T-helper 1 cell (primary cell): ENCODE data around the gene CD82.

ENCODE experiments used
- DNase-seq, 5 donors: peaks; one replicate each; pipeline ENCODE4 v3.0.0-alpha.2; 2012 to 2020

Gene CD82

DNA sequence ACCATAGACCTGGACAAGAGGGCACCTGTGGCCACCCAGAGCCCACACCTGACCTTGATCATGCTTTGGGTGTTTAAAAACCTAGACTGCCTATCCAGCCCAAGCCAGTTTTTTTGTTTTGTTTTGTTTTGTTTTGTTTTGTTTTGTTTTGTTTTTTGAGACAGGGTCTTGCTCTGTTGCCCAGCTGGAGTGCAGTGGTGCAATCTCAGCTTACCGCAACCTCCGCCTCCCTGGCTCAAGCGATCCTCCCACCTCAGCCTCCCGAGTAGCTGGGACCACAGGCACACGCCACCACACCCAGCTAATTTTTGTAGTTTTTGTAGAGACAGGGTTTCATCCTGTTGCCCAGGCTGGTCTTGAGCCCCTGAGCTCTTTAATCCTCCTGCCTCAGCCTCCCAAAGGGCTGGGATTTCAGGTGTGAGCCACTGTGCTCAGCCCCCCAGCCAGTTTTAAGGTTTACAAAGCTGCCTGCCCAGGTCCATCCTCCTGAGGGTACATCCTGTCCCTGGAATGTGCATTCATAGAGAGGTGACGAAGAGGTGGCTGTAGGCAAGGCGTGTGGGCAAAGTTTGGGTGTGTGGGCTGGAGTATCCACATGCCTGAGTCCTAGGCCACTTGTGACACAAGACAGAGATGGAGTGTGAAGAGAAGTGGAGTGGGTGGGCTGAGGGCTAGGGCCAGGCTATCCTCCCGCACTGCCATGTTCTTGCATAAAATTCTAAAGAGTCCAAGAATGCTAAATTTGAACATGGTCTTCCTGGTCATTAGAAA lies 3.3 kb upstream of the CD82 start:
- no peak for DNase-seq

DNA sequence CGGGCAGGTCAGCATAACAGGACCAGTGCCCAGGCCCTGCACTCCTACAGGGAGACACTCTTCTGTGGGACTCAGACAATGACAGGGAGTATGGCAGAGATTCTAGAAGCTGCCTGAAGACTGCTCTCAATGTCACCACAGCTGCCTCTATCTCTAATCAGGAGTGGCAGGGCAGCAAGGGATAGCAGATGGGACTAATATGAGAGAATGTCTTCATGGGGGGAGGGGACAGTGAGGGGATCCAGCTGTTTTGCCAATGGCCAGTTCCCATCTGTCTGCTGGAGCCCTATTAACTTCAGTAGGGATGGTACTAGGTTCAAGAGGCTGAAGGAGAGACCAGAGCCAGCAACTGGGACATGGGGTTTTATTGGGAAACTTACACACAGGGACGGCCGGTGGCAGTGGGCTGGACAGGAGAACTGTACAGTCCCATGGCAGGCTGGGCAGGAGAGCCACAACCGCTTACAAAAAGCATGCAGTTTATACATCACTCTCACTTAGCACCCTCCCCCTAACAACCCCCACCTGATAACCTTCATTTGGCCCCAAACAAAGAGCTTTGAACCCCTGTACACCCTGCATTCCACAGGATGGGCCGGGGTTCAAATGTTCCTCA lies 2.5 kb upstream of the CD82 start:
- no peak for DNase-seq

DNA sequence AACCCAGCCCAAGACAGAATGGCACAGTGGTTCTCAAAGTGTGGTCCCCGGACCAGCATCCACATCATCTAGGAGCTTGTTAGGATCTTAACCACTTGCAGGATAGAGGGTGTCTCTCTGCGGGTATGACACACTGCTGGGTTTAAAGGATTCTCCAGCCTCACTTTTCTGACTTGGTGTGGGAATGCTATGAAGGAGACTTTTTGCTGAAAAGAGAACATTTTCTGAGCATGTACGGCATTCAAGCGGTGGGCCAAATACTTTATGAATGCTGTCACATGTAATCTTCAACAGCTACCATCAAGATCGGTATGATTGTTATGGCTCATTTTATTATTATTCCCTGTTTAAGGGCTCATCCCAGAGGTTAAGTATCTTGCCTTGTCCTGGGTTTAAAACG lies 1.8 kb upstream of the CD82 start:
- no peak for DNase-seq

GRCh38 chr11:44564166-44564565 lies 1.3 kb upstream of the CD82 start:
- DNase-seq: no peak

DNA sequence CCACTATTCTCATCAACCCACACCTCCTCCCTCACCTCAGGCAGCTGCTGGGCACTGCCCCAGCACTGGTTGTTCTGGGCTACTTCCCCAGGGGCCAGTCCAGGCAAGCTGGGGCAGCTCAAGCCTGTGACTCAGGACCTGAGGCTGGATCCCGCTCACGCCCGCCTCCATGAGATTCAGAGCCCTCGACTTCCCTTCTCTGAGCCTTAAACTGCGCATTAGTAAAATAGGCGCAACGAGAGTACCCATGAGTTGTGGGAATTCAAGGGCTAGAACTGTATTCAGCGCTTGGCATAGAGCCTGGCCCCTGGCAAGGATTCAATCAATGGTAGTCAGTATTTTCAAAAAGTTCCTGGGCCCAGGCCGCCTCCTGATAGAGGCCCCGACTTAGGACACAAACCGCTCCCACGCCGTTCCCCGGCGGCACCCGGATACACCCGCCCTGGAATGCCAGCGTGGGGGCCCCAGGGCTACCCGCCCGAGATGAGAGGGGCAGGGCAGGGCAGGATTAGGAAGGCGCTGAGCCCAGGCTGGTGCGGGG lies 723 bp upstream of the CD82 start:
- no peak for DNase-seq

DNA sequence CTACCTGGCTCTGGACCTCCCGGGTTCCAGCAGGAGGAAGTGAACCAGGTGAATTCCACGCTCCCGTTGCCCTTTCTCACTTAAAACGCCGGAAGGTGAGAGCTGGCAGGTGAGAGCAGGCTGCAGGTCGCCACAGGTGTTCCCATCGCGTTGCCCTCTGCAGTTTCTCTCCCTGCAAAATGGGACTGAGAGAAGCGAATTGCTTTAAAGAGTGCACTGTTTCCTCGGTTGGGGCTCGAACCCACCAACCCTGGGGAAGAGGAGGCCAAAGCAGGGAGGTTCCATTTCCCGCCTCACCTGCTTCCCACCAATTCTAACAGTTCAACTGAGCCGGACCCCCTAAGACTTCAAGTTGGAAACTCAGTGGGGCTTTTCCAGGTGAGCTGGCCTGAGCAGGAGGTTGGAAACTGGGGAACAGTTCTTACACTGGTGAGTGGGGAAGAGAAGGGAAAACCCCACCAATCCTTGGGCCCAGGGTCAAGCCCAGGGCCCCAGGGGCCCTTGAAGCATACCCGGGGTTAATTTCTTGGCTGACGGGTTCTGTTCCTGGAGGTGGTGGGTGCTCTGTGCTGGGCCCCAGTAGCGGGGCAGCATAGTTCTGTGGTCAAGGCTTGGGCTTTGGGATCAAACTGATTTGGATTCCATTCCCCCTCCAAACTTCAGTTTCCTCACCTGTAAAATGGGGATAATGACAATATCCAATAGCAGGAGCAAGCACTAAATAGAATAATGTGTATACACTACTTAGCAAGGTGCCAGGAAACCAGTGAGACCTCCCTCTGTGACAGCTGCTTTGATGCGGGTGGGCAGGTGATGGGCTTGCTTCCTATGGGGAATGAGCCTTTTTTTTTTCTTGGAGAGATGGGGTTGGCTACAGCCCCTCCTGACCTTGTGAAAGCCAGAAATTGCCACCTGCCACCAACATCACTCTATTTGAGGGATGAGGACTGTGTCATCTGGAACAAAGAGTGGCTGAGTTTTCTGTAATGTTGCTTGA lies 788 bp downstream of the CD82 start:
- DNase-seq: no peak

DNA sequence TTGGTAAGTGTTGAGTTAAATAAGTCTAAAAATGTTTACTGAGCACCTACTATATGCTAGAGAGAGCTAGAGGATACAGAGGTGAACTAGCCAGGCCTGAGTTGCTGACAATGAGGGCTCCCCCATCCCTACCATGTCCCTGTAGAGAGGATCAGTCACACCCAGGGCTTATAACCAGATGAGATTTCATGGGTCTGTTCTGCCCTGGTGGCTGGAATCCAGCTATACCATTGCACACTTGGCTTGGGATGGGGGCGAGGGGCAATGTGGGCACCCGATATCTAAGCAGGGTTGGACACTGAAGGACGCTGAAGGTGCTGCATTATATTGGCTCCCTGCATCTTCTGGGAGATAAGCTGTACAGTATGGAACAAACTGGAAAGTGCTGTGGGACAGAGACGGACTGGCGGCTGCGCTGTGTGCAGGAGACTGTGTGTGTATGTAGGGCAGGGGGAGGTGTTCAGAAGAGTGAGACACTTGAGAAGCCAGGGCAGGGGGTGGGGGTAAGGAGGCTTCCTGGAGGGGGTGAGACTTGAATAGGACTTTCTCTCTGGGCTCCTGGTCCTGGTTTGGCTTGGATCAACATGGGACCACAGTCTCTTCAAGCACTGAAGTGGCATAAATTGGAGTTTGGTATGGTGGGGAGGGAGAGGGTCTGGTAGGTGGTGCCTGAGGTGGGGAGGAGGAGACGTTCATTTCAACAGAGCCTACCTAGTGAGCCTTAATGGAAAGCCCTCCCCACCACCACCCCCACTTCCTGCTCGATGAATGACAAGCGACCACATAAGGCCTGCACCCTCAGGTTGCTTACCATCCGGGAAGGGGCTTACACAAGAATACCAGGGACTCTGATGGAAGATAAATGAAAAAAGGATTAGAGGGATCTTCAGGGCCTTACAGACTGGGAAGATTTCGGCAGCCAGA lies 1.8 kb downstream of the CD82 start:
- peak in 1 of 5 donors; percentile 66 for DNase-seq

- DNase-seq: no peak
These were observed 2.4 kb downstream of the CD82 start for GRCh38 chr11:44567876-44568256.

- peak in 1 of 5 donors; percentile 5 for DNase-seq
These were observed 2.8 kb downstream of the CD82 start for GRCh38 chr11:44568331-44568657.

DNA sequence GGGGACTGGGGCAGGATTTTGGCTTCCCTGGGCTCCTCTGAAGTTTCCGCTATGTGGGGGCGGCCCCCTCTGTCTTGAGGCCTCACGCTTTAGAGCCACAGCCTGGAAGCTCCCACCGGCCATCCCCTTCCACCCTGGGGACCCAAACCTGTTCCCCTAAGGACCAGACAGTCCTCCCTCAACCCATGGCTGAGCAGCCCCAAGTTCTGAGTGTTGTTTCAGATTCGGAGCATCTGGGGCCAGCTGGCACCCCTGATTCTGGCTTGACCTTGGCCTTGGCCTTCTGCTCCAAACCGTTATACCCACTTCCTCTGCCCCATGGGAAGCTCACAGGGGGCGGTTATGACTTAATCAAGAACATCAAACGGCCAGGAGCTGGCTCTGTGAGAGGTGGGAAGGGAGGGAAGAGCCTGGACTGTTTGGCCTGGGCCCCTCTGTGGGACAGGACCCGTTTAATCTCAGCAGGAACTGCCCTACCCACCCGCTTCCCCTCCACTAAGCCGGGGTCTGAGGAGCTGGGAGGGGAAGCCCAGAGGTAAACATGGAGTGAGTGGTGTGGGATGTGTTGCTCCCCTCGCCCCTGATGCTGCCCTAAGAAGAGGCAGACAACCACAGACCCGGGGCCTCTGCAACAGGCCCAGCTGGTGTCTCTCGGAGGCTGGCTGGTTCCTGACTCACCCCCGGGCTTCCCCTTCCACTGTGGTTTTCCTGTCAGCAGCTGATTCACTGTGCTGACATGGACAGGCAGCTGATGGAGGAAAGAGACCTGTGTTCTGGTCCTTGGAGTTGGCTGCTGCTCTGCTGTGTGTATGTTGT lies 3.4 kb downstream of the CD82 start:
- peak; percentile 73 to 90 (median 81) for DNase-seq

- peak in 1 of 5 donors; percentile 8 for DNase-seq
These were observed 5.1 kb downstream of the CD82 start for GRCh38 chr11:44570411-44571155.

- DNase-seq: no peak
These were observed 6.4 kb downstream of the CD82 start for GRCh38 chr11:44571871-44572270.

GRCh38 chr11:44572436-44572835 lies 7.0 kb downstream of the CD82 start:
- DNase-seq: no peak

GRCh38 chr11:44572884-44573283 lies 7.4 kb downstream of the CD82 start:
- peak in 1 of 5 donors; percentile 41 for DNase-seq

DNA sequence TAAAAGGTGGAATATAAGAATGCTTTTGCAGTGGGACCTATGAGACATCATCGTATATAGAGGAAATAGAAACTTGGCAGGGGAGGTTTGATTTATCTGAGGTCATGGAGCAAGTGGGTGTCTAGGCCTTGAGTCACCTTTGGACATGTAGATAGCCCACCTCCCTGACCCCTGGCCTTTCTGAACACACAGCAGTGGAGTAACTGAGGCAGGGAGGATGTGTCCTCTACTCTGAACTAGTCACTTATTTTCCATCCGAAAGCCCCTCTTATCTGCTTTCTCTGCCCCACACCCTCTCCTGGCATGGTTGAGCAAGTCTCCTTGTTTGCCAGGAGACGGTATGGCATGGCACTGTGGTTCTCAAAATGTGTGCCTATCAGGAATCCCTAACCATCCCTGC lies 7.9 kb downstream of the CD82 start:
- no peak for DNase-seq

- peak in 1 of 5 donors; percentile 79 for DNase-seq
These were observed 9.3 kb downstream of the CD82 start for GRCh38 chr11:44574610-44575287.

DNA sequence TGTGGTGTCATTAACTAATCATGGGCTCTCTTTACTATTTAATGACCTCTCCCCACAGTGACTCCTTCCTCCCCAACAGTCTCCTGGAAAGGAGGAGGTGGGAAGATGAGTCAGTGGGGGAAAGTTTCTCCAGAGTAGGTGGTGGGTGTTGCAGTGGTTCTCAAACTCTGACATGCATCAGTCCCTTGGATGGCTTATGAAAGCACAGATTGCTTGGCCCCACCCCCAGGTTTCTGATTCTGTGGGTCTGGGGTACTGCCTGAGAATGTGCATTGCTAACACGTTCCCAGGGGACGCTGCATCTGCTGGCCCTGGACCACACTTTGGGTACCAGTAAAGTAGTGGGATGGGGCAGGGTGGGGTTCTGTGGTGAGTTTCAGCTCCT lies 9.8 kb downstream of the CD82 start:
- no peak for DNase-seq

DNA sequence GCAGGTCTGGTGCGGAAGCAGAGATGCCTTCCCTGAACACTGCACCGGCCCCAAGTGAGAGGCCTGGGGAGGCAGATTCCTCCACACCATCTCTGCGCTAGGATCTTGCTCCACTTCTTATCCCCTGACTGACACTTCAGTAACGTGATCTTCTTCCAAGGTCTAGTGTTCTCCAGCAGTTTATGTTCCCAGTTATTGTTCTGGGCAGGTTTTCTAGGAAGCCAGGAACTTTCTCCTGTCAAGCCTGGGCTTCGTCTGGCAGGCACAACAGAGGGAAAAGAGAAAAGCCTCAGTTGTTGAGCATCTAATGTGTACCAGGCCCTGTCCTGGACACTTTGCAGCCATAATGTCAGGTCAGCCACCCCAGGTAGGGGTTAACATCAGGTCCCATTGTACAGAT lies 10.5 kb downstream of the CD82 start:
- no peak for DNase-seq

GRCh38 chr11:44576656-44577055 lies 11.2 kb downstream of the CD82 start:
- DNase-seq: no peak
